K562 (cell line): ENCODE data around the gene IGLON5. TPM values are rescaled to one million over a fixed set of nuclear protein-coding genes. Genes with fewer than 3 reads are reported as not detected.
A peak's percentile ranks its signal among the peaks of the same experiment; 100 is the strongest.

Experiments used
- ARID2 ChIP-seq: fragments of 450-650 bp; IDR thresholded peaks from 2 replicates; pipeline ENCODE4 v1.6.1; 2017; ENCODE audit warnings: antibody characterized with exemption, mild to moderate bottlenecking
- BHLHE40 ChIP-seq: IDR thresholded peaks from 2 replicates; pipeline ENCODE4 v1.6.1; 2011; ENCODE audit warnings: low read length, improper control_type of control experiment
- CBX8 ChIP-seq: fragments of 200-600 bp; sonication (generic); IDR thresholded peaks from 2 replicates; pipeline ENCODE4 v1.6.1; 2012; ENCODE audit warnings: borderline replicate concordance, mixed run types, low read depth, mild to moderate bottlenecking, moderate library complexity, mixed read lengths, low read length, control low read depth, inconsistent platforms; ENCODE audit not compliant: poor library complexity, severe bottlenecking; ENCODE audit errors: extremely low read depth
- CC2D1A ChIP-seq: fragments of 450-650 bp; IDR thresholded peaks from 2 replicates; pipeline ENCODE4 v1.6.1; 2017; ENCODE audit warnings: mild to moderate bottlenecking
- CCAR2 ChIP-seq: fragments of 200-400 bp; formaldehyde crosslinking; IDR thresholded peaks from 2 replicates; pipeline ENCODE4 v1.6.1; 2017; ENCODE audit warnings: mild to moderate bottlenecking, low read depth, low read length
- DMBX1 ChIP-seq: fragments of 250-450 bp; sonication (Bioruptor Pico); IDR thresholded peaks from 2 replicates; pipeline ENCODE4 v1.8.0; 2022; ENCODE audit warnings: inconsistent platforms, mild to moderate bottlenecking, moderate library complexity, borderline replicate concordance
- DPF2 ChIP-seq: fragments of 450-650 bp; IDR thresholded peaks from 2 replicates; pipeline ENCODE4 v1.6.1; 2016
- E2F3 ChIP-seq: fragments of 250-450 bp; sonication (Bioruptor Pico); IDR thresholded peaks from 2 replicates; pipeline ENCODE4 v1.4.0; 2020; ENCODE audit warnings: mild to moderate bottlenecking
- EP400 ChIP-seq: fragments of 450-650 bp; IDR thresholded peaks from 2 replicates; pipeline ENCODE4 v1.6.1; 2017; ENCODE audit warnings: antibody characterized with exemption, mild to moderate bottlenecking, moderate library complexity
- ERF ChIP-seq: fragments of 450-650 bp; formaldehyde crosslinking; IDR thresholded peaks from 2 replicates; pipeline ENCODE4 v1.4.0; 2020; ENCODE audit warnings: mild to moderate bottlenecking, mixed read lengths
- FOXM1 ChIP-seq, 2 experiments: fragments of 450-650 bp in 1 of 2; sonication (generic) in 1 of 2; formaldehyde crosslinking in 1 of 2; IDR thresholded peaks; 2 replicates each; pipeline versions ENCODE4 v1.6.1 to v1.9.0; 2017 to 2022; ENCODE audit warnings: low read depth in 2 of 2, mild to moderate bottlenecking in 2 of 2, missing genetic modification reagents in 1 of 2, moderate library complexity in 1 of 2
- HINFP ChIP-seq: fragments of 450-650 bp; conservative IDR thresholded peaks from 2 replicates; pipeline ENCODE4 v1.6.1; 2016; ENCODE audit warnings: missing genetic modification characterization, low read depth, mild to moderate bottlenecking, control low read depth, missing compliant biosample characterization
- JUN ChIP-seq, 2 experiments: sonication (generic) in 1 of 2; formaldehyde crosslinking in 1 of 2; IDR thresholded peaks; 2 replicates each; pipeline versions ENCODE4 v1.6.1 to v1.8.0; 2012 to 2022; ENCODE audit warnings: borderline replicate concordance in 2 of 2, mild to moderate bottlenecking in 2 of 2, improper control_type of control experiment in 1 of 2, low read depth in 1 of 2, low read length in 1 of 2, missing genetic modification reagents in 1 of 2
- L3MBTL2 ChIP-seq: fragments of 450-650 bp; IDR thresholded peaks from 2 replicates; pipeline ENCODE4 v1.6.1; 2016; ENCODE audit warnings: mild to moderate bottlenecking, moderate library complexity
- MAX ChIP-seq: sonication (generic); formaldehyde crosslinking; IDR thresholded peaks from 2 replicates; pipeline ENCODE4 v1.9.0; 2022; ENCODE audit warnings: mild to moderate bottlenecking, missing genetic modification reagents
- MEIS2 ChIP-seq: fragments of 450-650 bp; IDR thresholded peaks from 2 replicates; pipeline ENCODE4 v1.6.1; 2014; ENCODE audit warnings: mild to moderate bottlenecking; ENCODE audit not compliant: partially characterized antibody
- RFX5 ChIP-seq: IDR thresholded peaks from 2 replicates; pipeline ENCODE4 v1.6.1; 2011; ENCODE audit warnings: low read depth, mild to moderate bottlenecking, improper control_type of control experiment, low read length
- SMAD1 ChIP-seq: fragments of 150-350 bp; IDR thresholded peaks from 2 replicates; pipeline ENCODE4 v1.6.1; 2014; ENCODE audit warnings: low read length, low read depth; ENCODE audit not compliant: partially characterized antibody
- SP1 ChIP-seq: sonication (generic); formaldehyde crosslinking; IDR thresholded peaks from 2 replicates; pipeline ENCODE4 v1.8.1; 2022; ENCODE audit warnings: mild to moderate bottlenecking, missing genetic modification reagents
- VEZF1 ChIP-seq: fragments of 200-800 bp; sonication (Bioruptor generic); IDR thresholded peaks from 2 replicates; pipeline ENCODE4 v1.6.1; 2017; ENCODE audit warnings: missing genetic modification characterization, missing compliant biosample characterization
- ZBTB7A ChIP-seq: IDR thresholded peaks from 2 replicates; pipeline ENCODE4 v1.6.1; 2011; ENCODE audit warnings: low read depth, mild to moderate bottlenecking, low read length, moderate library complexity, borderline replicate concordance; ENCODE audit not compliant: control insufficient read depth
- ZNF232 ChIP-seq: sonication (generic); formaldehyde crosslinking; IDR thresholded peaks from 2 replicates; pipeline ENCODE4 v1.8.0; 2022; ENCODE audit warnings: mild to moderate bottlenecking, missing genetic modification reagents
- ZNF436 ChIP-seq: fragments of 250-450, 450-650 bp; sonication (Bioruptor Pico); formaldehyde crosslinking; IDR thresholded peaks from 2 replicates; pipeline ENCODE4 v1.7.0; 2020; ENCODE audit warnings: mild to moderate bottlenecking
- ZNF707 ChIP-seq: fragments of 250-450 bp; sonication (Bioruptor Pico); conservative IDR thresholded peaks from 2 replicates; pipeline ENCODE4 v1.8.0; 2022; ENCODE audit warnings: inconsistent platforms, mild to moderate bottlenecking, moderate library complexity
- polyA plus RNA-seq, 8 experiments: library from polyadenylated mRNA; depleted of rRNA in 4 of 8; stranded (reverse) in 5 of 8; unstranded in 3 of 8; fragments of >200 nt; fragmentation: Nextera tagmentation in 2 of 8; fragmentation: Illumina TruSeq in 1 of 8; extraction: Ambion mirVana in 2 of 8; extraction: Trizol in 1 of 8; gene quantifications; 2 replicates each; pipeline versions ENCODE4 v1.2.1 to v1.2.3, GENCODE V29; 2011 to 2014; ENCODE audit warnings: inconsistent platforms in 1 of 8, missing spikeins in 1 of 8
- total RNA-seq, 7 experiments: library from RNA; depleted of rRNA in 6 of 7; stranded (reverse); fragments of >200 nt in 6 of 7; fragmentation: Illumina TruSeq in 2 of 7; extraction: Trizol in 2 of 7; gene quantifications; 2 replicates each; pipeline versions ENCODE4 v1.2.1 to v1.2.3, GENCODE V29; 2011 to 2021; ENCODE audit warnings: low replicate concordance in 1 of 7

The IGLON5 gene
- total and polyA plus RNA-seq, 9 of the 15 experiments (the other 6 are each of a cell fraction or from before 2014, with no cell fraction given), result 0.03 to 0.22 (median 0.14) TPM; not detected in 2

GRCh38 chr19:51338563-51339312 lies 27.3 kb downstream of the IGLON5 start (continued):
- TF ChIP-seq ZNF232 (CRISPR knock-in tag) (no peak), HINFP (tag) (no peak), SP1 (CRISPR knock-in tag) (peak; percentile 46; the same call in 1 of the 2 replicates), ERF (CRISPR knock-in tag) (no peak), ZBTB7A (peak; percentile 38; the same call in 1 of the 2 replicates), MAX (CRISPR knock-in tag) (peak; percentile 82), BHLHE40 (peak; percentile 25; the same call in 1 of the 2 replicates), L3MBTL2 (peak; percentile 94), JUN (IDR thresholded peaks at IDR 0.05; ENCODE audit: borderline replicate concordance, low read depth, low read length) (peak; percentile 24; the same call in 1 of the 2 replicates), JUN (CRISPR knock-in tag; IDR thresholded peaks at IDR 0.05; ENCODE audit: borderline replicate concordance) (no peak), ZNF436 (CRISPR knock-in tag) (no peak), E2F3 (CRISPR knock-in tag) (no peak), ZNF707 (CRISPR knock-in tag) (no peak), CBX8 (no peak), CCAR2 (no peak), EP400 (peak; percentile 87), CC2D1A (peak; percentile 50; the same call in 1 of the 2 replicates), SMAD1 (no peak), DPF2 (peak; percentile 57), VEZF1 (CRISPR knock-in tag) (peak; percentile 72), ARID2 (peak; percentile 64), FOXM1 (IDR thresholded peaks at IDR 0.05; ENCODE audit: low read depth) (peak; percentile 86), FOXM1 (CRISPR knock-in tag; IDR thresholded peaks at IDR 0.05; ENCODE audit: low read depth) (no peak), RFX5 (no peak), DMBX1 (CRISPR knock-in tag) (no peak), MEIS2 (no peak)
